ENCODE data around the gene FOLR2. TPM values are rescaled to one million over a fixed set of nuclear protein-coding genes. Genes with fewer than 3 reads are reported as not detected.

Gene FOLR2
- polyA plus RNA-seq, 3 donors, result 8.1 to 15.2 (median 10.7) TPM

DNA sequence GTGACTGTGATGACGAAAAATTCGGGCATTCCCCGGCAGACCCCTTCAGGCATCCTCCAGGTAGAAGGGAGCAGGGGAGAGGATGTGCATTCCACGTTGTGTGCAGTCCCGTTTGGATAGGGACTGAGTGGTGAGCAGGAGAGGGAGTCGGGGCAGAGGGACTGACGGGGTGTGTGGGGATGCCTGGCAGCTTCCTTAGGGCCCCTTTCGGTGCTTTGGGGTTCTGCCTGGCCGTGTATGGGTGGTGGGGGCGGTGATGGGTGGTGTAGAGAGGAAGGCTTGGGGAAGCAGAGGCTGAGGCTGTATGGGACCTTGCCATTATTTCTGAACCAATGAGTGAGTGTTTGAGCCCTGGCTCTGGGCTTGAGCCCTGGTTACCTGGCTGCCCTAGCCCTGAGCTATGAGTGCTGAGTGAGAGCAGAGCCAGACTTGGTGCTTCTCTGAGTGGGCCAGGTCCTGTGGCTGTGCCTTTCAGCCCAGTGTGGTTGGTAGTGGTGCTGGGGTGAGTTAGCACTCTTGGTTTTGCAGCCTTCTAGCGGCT is 8.9 kb downstream of the FOLR2 start:
- no peak for DNase-seq (ENCODE audit: extremely low read depth in 1 of 11, low read depth in 9 of 11, low spot score in 4 of 11)

DNA sequence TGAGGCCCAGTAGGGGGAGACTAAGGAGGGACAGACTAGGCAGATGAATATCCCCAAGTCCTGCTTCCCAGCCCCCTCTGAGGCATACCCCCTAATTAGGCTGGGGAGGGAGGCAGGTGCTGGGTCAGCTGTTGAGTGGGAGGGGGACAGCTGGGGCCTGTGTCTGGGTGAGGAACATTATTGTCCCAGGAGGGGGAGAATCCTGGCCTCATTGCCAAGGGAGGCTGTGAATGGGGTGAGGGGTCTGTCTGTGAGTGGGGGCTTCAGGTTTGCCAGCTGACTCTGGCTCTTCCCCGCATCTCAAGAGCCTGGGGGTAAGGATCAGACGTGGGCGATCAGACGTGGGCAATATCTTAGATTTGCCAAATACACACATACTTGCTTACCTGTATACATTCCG is 10.1 kb downstream of the FOLR2 start:
- no peak for DNase-seq (ENCODE audit: extremely low read depth in 1 of 11, low read depth in 9 of 11, low spot score in 4 of 11)

DNA sequence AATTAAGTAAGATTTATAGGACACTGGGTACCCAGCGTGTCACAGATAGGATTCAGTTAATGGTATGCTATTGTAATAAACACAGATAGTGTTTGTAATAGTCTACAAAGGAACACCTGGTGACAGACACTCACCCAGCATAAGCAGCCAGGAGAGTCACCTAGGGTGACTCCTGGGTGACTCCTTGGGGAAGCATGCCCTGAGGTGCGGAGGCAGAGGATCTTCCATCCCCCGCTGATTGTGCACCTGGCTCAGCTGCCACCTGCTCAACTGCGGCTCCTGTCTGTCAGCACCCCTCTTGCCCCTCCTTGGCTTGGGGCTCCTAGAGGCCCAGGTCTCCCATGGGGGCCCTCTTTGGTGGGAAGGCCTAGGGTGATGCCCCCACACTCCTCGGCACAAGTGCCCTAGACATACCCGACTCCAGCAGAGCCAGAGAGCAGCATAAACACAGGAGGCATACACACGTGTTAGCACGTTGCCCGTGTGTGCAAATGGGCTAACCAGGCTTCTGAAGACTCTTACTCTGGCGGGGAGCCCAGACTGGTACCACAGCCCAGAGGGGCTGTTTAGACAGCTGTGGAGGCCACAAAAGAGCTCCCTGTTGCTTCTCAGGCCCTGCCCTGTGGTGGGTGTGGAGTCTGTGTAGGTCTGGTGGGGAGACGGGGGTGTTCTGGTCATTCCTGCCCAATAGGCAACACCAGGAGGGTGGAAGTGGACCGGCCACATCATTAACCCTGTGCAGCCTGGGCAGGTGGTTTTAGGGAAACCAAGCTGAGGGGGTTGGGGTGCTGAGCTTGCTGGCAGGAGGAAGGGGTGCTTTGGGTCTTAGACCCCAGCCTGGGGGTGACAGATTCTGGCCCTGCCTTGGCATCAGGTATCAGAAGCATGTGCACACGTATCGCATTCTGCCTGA is 11.0 kb downstream of the FOLR2 start:
- no peak for DNase-seq (ENCODE audit: extremely low read depth in 1 of 11, low read depth in 9 of 11, low spot score in 4 of 11)

DNA sequence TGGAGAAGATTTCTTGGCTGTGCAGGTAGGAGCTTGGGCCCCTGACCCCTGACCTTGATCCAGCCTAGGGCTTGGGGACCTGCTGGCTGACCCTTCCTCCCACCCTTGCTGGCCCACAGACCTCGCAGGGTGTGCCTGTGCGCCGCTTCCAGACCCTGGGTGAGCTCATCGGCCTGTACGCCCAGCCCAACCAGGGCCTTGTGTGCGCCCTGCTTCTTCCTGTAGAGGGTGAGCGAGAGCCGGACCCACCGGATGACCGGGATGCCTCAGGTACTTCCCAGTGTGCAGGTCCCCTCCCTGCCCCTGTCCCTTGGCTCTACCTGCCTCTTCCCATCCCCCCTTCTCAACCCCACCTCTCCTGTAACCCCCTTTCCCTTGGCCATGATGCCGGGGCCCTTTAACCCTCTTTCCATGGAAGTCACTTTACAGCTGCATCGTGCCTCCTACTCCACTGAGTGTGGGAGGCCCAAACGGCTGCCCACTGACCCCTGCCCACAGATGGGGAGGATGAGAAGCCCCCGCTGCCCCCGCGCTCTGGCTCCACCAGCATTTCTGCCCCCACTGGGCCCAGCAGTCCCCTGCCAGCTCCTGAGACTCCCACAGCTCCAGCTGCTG is 11.7 kb downstream of the FOLR2 start:
- DNase-seq (ENCODE audit: extremely low read depth in 1 of 11, low read depth in 9 of 11, low spot score in 4 of 11), result no peak

DNA sequence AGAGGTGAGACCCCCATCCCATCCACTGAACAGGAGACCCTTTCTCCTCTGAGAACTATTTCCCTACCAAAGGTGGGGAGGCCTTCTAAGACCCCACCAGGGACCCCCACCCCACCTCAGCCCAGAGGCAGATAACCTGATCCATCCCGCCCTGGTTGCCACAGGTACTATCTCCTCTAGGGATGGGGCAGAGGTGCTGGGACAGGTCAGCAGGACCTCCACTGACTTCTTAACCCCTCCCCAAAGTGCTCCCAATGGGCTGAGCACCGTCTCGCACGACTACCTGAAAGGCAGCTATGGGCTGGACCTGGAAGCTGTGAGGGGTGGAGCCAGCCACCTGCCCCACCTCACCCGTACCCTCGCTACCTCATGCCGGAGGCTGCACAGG is 12.2 kb downstream of the FOLR2 start:
- DNase-seq (ENCODE audit: extremely low read depth in 1 of 11, low read depth in 9 of 11, low spot score in 4 of 11), result no peak

DNA sequence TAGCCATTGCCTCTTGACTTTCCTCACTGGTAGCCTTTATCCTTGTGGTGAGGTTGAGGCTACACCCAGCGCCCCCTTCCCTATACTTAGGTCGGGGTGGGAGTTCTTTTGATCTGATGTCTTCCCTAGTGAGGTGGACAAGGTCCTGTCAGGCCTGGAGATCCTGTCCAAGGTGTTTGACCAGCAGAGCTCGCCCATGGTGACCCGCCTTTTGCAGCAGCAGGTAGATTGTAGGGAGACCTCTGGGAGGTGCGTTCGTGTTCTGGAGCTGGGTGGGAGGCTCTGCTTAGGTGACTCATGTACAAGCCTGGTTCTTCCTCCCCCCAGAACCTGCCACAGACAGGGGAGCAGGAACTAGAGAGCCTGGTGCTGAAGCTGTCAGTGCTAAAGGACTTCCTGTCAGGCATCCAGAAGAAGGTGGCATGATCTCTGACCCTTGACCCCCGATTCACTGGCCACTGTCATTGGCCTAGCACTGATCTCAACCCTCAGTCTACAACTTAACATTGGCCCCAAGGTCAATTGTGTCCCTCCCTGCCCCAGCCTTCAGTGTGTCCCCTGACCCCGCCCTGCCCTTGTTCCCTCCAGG is 12.8 kb downstream of the FOLR2 start:
- DNase-seq (ENCODE audit: extremely low read depth in 1 of 11, low read depth in 9 of 11, low spot score in 4 of 11), result no peak

DNA sequence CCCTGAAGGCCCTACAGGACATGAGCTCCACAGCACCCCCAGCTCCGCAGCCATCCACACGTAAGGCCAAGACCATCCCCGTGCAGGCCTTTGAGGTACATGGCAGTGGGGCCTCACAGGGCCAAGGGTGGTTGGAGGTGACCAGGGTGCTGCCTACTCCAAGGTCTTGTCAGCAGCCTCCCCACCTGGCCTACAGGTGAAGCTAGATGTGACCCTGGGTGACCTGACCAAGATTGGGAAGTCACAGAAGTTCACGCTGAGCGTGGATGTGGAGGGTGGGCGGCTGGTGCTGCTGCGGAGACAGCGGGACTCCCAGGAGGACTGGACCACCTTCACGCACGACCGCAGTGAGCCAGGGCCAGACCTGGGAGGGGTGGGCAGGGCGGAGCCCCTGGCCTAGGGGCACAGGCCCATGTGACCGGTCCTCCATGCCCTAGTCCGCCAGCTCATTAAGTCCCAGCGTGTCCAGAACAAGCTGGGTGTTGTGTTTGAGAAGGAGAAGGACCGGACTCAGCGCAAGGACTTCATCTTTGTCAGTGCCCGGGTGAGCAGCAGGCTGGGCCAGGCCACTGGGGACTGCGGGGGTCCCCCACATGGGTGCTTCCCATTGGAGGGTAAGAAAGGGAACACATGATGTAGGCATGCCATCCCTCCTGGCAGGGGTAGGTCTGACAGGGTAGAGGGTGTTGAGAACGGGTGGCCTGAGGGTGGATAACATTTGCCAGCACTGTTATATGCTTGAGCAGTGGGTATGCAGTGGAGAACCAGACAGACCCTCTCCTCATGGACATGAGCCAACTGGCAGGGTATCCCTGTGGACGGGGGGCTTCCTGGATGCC is 13.6 kb downstream of the FOLR2 start:
- no peak for DNase-seq (ENCODE audit: extremely low read depth in 1 of 11, low read depth in 9 of 11, low spot score in 4 of 11)

DNA sequence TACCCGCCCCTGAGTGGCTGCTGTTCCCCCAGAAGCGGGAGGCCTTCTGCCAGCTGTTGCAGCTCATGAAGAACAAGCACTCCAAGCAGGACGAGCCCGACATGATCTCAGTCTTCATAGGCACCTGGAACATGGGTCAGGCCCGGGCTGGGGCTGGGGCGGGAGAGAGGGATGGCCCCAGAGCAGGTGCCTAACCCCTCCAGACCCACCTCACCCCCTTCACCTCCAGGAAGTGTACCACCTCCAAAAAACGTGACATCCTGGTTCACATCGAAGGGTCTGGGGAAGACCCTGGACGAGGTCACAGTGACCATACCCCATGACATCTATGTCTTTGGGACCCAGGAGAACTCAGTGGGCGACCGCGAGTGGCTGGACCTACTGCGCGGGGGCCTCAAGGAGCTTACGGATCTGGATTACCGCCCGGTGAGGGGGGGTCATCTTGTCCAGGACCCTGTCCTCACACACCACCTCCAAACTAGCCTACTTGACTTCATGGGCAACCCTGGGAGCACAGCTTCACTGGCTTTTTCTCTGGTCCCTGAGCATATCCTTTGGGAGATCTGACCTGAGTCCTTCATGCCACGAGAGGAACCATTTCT is 14.3 kb downstream of the FOLR2 start:
- DNase-seq (ENCODE audit: extremely low read depth in 1 of 11, low read depth in 9 of 11, low spot score in 4 of 11), result no peak

DNA sequence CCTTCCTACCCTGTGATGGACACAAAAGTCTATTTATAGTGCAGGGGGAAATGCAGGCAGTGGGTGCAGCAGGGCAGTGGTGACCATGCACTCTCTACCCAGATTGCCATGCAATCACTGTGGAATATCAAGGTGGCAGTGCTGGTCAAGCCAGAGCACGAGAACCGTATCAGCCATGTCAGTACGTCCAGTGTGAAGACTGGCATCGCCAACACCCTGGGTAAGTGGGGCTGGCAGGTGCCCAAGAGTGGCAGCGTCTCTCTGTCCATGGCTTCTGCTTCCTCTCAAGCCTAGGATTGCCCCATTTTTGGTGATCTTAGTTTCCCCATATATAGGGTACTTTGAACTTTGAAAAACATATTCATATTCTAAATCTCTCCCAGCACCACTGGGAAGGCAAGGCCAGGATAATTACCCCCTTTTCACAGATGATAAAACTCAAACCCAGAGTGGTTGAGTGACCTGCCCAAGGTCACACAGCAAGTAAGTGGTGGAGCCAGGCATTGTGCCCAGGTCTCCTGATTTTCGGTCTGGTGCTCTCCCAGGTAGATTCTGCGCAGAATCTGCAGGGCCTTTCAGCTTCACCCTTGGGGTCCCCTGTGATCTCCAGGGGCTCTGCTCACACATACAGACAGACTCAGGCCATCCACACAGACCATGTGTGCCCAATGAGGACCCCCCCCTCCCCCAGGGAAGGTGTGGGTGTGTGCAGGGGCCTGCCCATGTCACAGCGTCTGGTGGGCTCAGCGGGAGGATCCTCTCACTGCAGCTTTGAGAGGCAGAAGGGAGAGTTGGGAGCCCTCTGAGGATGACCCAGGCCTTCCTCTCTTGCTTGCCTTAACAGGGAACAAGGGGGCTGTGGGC is 15.0 kb downstream of the FOLR2 start:
- DNase-seq (ENCODE audit: extremely low read depth in 1 of 11, low read depth in 9 of 11, low spot score in 4 of 11), result no peak

DNA sequence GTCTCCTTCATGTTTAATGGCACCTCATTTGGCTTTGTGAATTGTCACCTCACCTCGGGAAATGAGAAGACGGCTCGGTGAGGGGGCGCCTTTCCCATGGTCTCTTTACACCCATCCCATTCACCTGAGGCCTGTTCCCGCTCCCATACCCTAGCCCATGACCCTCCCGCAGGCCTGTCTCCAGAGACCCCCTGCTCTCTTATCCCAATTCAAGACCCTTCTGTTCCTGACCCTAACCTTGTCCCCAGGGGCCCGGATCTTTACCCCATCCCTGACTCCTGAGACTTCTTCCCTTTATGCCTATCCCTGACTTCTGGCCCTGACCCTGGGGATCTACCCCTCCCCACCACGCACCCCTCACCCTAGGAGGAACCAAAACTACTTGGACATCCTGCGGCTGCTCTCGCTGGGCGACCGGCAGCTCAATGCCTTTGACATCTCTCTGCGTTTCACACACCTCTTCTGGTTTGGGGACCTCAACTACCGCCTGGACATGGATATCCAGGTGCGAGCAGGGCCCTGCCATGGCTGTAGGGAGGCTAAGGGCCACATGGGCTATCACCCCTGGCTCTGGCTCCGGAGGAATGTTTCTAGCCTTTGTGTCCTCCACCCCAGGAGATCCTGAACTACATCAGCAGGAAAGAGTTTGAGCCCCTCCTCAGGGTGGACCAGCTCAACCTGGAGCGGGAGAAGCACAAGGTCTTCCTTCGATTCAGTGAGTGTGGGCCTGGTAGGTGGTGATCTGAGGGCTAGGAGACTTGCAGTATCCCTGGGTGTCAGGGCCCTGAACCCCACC is 15.9 kb downstream of the FOLR2 start:
- DNase-seq (ENCODE audit: extremely low read depth in 1 of 11, low read depth in 9 of 11, low spot score in 4 of 11), result no peak

DNA sequence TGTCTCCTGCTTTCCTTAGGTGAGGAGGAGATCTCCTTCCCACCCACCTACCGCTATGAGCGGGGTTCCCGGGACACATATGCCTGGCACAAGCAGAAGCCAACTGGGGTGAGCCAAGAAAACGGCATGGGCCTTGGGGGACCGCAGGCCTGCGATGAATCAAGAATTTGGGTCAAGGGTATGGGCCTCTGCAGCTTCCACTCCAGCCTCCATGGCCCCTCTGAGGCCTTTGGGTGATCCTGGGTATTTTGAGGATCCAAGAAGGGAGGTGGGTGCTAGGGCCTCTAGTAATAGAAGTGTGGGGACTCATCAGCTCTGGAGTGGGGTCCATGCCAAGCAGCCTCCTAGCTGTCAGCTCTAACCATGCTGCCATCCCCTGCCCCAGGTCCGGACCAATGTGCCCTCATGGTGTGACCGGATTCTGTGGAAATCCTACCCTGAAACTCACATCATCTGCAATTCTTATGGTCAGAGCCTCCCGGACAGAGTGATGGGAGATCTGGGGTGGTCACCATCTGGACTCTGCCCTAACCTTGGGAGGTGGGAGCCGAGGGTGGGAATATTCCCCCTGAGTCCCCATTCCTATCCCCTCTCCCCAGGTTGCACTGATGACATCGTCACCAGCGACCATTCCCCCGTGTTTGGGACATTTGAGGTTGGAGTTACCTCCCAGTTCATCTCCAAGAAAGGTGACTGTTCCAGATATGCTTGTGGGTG is 16.6 kb downstream of the FOLR2 start:
- no peak for DNase-seq (ENCODE audit: extremely low read depth in 1 of 11, low read depth in 9 of 11, low spot score in 4 of 11)

DNA sequence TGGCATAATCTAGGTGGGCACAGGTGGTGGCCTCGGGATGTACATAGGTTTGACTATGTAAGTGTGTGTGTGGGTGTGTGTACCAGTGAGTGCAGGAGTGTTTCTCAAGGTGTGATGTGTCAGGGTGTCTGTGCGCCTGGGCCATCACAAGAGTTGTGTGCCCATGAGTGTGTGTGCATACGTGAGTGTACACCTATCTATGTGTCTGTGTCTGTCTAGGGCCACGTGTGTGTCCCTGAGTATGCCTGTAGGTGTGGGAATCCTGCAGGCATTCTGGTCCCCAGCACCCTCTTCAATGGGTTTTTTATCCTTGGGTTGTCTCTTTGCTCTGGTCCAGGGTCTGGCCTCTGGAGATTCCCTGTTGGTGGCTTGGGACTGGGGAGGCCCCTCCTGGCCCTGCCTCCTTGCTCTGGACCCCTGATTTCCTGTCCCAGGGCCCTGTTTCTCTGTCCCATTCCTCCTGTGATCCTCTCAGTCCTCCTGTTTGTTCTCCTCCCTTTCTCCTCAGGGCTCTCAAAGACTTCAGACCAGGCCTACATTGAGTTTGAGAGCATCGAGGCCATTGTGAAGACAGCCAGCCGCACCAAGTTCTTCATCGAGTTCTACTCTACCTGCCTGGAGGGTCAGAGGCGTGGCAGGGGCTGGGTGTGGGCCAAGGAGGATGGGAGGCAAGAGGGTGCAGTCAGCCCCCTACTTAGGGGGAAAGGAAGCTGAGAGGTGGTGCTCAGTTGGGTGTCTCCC is 17.3 kb downstream of the FOLR2 start:
- no peak for DNase-seq (ENCODE audit: extremely low read depth in 1 of 11, low read depth in 9 of 11, low spot score in 4 of 11)

DNA sequence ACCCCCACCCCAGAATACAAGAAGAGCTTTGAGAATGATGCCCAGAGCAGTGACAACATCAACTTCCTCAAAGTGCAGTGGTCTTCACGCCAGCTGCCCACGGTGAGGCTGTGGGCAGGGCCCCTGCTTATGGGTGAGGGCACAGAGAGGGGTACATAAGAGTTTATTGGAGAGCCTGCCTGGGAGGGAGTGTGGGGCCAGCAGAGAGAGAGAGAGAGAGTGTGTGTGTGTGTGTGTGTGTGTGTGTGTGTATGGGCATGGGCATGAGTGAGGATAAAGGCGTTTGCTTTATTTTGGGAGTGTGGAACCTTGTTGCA is 17.9 kb downstream of the FOLR2 start:
- DNase-seq (ENCODE audit: extremely low read depth in 1 of 11, low read depth in 9 of 11, low spot score in 4 of 11), result no peak

DNA sequence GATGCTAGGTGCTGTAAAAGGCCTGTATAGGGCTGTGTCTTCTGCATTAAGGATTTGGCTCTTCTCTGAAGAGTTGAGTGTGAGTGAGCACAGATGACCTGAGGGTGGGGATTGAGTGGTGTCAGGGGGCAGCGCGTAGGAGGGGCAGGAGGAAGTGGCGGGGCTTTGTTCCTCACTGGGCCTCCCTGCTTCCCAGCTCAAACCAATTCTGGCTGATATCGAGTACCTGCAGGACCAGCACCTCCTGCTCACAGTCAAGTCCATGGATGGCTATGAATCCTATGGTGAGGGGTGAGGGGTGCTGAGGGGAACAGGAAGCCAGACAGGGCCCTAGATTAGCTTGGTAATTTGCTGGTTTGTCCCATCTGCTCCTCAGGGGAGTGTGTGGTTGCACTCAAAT is 18.3 kb downstream of the FOLR2 start:
- DNase-seq (ENCODE audit: extremely low read depth in 1 of 11, low read depth in 9 of 11, low spot score in 4 of 11), result no peak

DNA sequence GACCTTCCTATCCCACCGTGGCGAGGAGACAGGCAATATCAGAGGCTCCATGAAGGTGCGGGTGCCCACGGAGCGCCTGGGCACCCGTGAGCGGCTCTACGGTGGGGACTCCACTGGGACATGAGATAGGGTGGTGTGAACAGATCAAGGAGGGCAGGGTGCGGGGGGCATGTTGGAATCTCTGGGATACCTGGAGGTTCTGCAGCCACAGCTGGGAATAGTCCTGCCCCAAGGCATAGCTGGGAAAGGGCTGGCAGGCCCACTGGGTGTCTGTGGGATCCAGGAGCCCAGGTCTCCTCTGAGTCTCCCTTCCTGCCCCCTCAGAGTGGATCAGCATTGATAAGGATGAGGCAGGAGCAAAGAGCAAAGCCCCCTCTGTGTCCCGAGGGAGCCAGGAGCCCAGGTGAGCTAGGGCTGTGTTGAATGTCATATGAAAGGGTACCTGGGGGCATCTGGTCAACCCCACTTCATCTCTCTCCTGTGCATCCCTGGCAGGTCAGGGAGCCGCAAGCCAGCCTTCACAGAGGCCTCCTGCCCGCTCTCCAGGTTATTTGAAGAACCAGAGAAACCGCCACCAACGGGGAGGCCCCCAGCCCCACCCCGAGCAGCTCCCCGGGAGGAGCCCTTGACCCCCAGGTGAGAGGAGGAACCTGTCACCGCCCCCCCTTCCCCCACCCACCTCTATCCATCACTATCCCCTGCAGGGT is 18.9 kb downstream of the FOLR2 start:
- no peak for DNase-seq (ENCODE audit: extremely low read depth in 1 of 11, low read depth in 9 of 11, low spot score in 4 of 11)
